ENCODE measurements around the gene SLX4IP.

The SLX4IP gene

DNA sequence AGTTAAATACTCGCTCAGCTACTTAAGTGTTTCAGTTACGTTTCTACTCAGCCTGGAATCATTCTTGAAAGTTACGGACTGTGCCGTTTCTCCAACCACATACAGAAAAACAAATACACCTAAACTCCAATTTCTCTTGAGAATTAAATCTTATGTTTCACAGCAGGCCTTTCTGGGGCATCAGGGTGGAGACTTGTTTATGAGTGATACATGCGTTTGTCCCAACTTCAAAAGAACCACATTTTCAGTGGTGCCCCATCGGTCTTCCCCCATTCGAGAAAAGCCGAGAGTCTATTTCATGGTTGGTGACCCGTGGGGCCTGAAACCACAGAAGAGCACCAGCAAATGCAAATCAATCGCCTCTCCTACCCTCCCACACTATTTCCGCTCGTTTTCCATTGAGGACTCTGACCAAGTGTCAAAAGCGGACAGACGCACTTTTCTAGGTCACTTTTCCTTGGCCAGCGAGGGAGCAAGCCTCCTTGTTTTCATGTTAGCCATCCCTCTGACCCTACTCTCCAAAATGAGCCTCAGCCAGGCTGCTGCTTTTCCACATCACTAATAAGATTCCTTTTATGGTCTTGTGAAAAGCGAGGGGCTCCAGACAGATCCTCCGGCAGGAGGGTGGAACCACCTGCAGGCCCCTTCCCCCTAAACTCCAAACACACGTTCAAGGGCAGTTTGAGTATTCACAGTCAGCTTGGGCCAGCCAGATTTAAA, 235.6 kb downstream of the SLX4IP start:
- peaks cover 37% of the 10 kb centered on the region for H3K4me1 ChIP-seq (ENCODE audit: low read length)
- H3K4me3 ChIP-seq (ENCODE audit: low read length): peak overlapping the region; percentile 73
- no peak for TF ChIP-seq EZH2phosphoT487 (IDR thresholded peaks at IDR 0.05; ENCODE audit: low read depth)
- TF ChIP-seq, protein P1, sequence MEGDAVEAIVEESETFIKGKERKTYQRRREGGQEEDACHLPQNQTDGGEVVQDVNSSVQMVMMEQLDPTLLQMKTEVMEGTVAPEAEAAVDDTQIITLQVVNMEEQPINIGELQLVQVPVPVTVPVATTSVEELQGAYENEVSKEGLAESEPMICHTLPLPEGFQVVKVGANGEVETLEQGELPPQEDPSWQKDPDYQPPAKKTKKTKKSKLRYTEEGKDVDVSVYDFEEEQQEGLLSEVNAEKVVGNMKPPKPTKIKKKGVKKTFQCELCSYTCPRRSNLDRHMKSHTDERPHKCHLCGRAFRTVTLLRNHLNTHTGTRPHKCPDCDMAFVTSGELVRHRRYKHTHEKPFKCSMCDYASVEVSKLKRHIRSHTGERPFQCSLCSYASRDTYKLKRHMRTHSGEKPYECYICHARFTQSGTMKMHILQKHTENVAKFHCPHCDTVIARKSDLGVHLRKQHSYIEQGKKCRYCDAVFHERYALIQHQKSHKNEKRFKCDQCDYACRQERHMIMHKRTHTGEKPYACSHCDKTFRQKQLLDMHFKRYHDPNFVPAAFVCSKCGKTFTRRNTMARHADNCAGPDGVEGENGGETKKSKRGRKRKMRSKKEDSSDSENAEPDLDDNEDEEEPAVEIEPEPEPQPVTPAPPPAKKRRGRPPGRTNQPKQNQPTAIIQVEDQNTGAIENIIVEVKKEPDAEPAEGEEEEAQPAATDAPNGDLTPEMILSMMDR (IDR thresholded peaks at IDR 0.05; ENCODE audit: low read depth, low read length): no peak
- H3K9ac ChIP-seq (ENCODE audit: low read length): peak overlapping the region; percentile 56
- H3K36me3 ChIP-seq (replicated peaks; ENCODE audit: low read depth, low read length): no peaks in the 10 kb centered on the region
- no peaks in the 10 kb centered on the region for H4K20me1 ChIP-seq (ENCODE audit: insufficient read depth, low read length)
- no peaks in the 10 kb centered on the region for H3K79me2 ChIP-seq (ENCODE audit: low read length)
- H3K27me3 ChIP-seq (ENCODE audit: low read depth, low read length): peaks cover 43% of the 10 kb centered on the region
- peak overlapping the region; percentile 37 for H2AFZ ChIP-seq (ENCODE audit: low read depth, low read length)
- no peaks in the 10 kb centered on the region for H3K9me3 ChIP-seq (ENCODE audit: insufficient read depth, low read length)
- peak overlapping the region; percentile 99 for H3K4me2 ChIP-seq (ENCODE audit: low read length)
- H3K27ac ChIP-seq (ENCODE audit: low read length): peak overlapping the region; percentile 61

DNA sequence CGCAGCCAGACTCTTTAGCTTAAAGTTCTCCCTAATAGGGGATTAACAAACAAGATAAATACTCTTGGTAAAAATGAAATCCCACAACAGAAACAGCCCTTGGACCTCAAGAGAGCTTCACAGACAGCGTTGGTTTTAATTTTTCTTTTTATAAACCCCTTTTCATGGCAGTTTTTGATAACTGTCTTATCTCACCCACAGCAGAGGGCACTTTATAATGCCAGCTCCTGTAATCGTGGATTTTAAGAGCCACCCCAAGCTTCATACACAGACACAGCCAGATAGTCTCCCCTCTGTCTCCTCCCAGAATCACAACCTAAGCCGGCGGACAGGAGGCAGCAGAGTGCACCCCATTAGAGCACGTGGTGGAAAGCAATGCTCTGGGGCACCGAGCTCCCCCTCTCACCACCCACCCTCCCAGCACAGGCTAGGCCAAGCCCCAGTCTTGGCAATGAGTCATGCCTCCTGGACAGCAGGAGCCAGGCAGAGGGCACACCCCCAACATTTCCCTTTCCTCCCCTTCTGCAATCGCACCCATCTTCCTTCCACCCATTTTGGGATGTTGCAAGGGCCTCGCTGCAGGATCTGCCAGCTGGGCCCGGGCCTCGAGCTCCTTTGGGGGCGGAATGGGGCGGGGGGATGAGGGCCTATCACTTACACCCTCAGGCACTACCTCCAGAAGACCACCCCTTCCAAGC, 236.3 kb downstream of the SLX4IP start:
- H2AFZ ChIP-seq (ENCODE audit: low read depth, low read length): peak overlapping the region; percentile 36; the same call in 1 of the 2 replicates
- peaks cover 41% of the 10 kb centered on the region for H3K4me1 ChIP-seq (ENCODE audit: low read length)
- no peaks in the 10 kb centered on the region for H3K79me2 ChIP-seq (ENCODE audit: low read length)
- H3K27ac ChIP-seq (ENCODE audit: low read length): peak overlapping the region; percentile 61
- H3K9me3 ChIP-seq (ENCODE audit: insufficient read depth, low read length): no peaks in the 10 kb centered on the region
- TF ChIP-seq EZH2phosphoT487 (IDR thresholded peaks at IDR 0.05; ENCODE audit: low read depth): no peak
- TF ChIP-seq, protein P1 (IDR thresholded peaks at IDR 0.05; ENCODE audit: low read depth, low read length): peak; percentile 56
- peaks cover 37% of the 10 kb centered on the region for H3K27me3 ChIP-seq (ENCODE audit: low read depth, low read length)
- H3K4me3 ChIP-seq (ENCODE audit: low read length): peak overlapping the region; percentile 73
- H3K36me3 ChIP-seq (replicated peaks; ENCODE audit: low read depth, low read length): no peaks in the 10 kb centered on the region
- H3K4me2 ChIP-seq (ENCODE audit: low read length): peak overlapping the region; percentile 99
- peak overlapping the region; percentile 56 for H3K9ac ChIP-seq (ENCODE audit: low read length)
- no peaks in the 10 kb centered on the region for H4K20me1 ChIP-seq (ENCODE audit: insufficient read depth, low read length)

DNA sequence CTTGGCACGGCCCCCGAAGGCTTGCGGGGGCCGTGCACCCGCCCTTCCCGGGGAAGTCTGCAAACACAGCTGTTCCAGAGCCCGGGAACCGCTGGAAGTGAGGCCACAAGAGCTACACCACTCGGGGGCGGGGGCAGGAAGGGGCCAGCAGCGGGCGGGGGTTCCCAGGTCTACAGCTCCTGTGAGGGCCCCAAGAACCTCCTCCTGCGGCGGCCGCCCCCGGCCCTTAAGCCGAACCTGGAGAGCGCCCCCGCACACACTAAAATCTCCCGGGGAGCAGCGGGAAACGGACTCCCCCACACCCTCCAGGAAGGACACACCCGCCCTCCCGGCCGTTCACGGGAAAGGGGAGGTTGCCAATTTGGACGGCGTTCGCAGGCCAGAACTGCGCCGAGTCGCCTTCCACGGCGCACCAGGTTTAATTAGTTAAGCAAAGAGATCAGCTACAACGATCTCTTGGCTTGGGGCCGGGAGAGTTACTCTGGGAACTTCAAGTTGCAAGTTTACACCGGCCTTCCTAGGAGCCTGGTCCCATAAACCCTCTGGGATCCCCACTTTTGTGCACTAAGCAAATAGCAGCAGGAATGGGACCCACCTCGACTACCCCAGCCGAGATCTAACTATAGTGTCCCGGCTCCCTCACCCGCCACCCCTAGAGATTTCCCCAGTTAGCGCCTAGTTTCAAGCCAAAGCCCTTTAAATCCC, 237.0 kb downstream of the SLX4IP start:
- no peaks in the 10 kb centered on the region for H3K79me2 ChIP-seq (ENCODE audit: low read length)
- no peak overlapping the region for H3K9ac ChIP-seq (ENCODE audit: low read length)
- peak overlapping the region; percentile 99 for H3K4me2 ChIP-seq (ENCODE audit: low read length)
- H4K20me1 ChIP-seq (ENCODE audit: insufficient read depth, low read length): no peaks in the 10 kb centered on the region
- H3K4me3 ChIP-seq (ENCODE audit: low read length): peak overlapping the region; percentile 73; the same call in 1 of the 2 replicates
- H3K27me3 ChIP-seq (ENCODE audit: low read depth, low read length): peaks cover 36% of the 10 kb centered on the region
- H3K4me1 ChIP-seq (ENCODE audit: low read length): peaks cover 47% of the 10 kb centered on the region
- no peak overlapping the region for H3K27ac ChIP-seq (ENCODE audit: low read length)
- no peak overlapping the region for H2AFZ ChIP-seq (ENCODE audit: low read depth, low read length)
- no peaks in the 10 kb centered on the region for H3K9me3 ChIP-seq (ENCODE audit: insufficient read depth, low read length)
- H3K36me3 ChIP-seq (replicated peaks; ENCODE audit: low read depth, low read length): no peaks in the 10 kb centered on the region
- TF ChIP-seq, protein P1 (IDR thresholded peaks at IDR 0.05; ENCODE audit: low read depth, low read length): no peak
- no peak for TF ChIP-seq EZH2phosphoT487 (IDR thresholded peaks at IDR 0.05; ENCODE audit: low read depth)
